ENCODE data around the gene CSPG4.
"Not testable (repeated sequence)": the region's sequence is repeated elsewhere in the genome, so short reads cannot be mapped to it uniquely, and the experiment has no call there.

CSPG4 gene, protein sequence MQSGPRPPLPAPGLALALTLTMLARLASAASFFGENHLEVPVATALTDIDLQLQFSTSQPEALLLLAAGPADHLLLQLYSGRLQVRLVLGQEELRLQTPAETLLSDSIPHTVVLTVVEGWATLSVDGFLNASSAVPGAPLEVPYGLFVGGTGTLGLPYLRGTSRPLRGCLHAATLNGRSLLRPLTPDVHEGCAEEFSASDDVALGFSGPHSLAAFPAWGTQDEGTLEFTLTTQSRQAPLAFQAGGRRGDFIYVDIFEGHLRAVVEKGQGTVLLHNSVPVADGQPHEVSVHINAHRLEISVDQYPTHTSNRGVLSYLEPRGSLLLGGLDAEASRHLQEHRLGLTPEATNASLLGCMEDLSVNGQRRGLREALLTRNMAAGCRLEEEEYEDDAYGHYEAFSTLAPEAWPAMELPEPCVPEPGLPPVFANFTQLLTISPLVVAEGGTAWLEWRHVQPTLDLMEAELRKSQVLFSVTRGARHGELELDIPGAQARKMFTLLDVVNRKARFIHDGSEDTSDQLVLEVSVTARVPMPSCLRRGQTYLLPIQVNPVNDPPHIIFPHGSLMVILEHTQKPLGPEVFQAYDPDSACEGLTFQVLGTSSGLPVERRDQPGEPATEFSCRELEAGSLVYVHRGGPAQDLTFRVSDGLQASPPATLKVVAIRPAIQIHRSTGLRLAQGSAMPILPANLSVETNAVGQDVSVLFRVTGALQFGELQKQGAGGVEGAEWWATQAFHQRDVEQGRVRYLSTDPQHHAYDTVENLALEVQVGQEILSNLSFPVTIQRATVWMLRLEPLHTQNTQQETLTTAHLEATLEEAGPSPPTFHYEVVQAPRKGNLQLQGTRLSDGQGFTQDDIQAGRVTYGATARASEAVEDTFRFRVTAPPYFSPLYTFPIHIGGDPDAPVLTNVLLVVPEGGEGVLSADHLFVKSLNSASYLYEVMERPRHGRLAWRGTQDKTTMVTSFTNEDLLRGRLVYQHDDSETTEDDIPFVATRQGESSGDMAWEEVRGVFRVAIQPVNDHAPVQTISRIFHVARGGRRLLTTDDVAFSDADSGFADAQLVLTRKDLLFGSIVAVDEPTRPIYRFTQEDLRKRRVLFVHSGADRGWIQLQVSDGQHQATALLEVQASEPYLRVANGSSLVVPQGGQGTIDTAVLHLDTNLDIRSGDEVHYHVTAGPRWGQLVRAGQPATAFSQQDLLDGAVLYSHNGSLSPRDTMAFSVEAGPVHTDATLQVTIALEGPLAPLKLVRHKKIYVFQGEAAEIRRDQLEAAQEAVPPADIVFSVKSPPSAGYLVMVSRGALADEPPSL (N-terminal part only)

DNA sequence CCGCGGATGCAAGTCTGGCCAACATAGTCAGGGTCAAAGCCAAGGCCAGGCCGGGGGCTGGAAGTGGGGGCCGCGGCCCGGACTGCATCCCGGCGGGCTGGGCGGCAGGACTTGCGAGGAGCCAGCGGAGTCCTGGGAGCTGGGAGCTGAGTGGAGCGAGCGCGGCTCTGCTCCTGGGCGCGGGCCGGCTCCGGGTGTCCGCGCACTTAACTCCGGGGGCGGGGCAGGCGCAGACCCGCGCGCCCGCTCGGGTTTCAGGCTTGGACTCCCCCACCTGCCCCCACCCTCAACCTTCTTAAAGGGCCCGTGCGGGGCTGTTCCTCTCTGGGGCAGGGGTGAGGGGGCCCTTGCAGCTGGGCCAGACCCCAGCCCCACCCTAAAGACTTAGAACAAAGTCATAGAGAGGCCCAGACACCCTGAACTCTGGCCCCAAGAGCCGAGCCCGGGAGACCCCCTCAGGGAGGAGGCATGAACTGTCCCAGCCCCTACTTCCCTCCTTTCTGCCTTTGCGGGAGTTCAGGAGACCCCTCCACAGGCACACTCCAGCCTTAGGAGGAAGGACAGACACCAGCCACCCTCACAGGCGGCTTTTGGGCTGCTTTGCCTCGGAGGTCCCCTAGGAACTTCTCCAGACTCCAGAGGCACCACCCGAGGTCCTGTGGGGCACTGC is at the start of gene CSPG4:
Gene CSPG4, minus strand, starts transcription at position 181 of the 670 bp plus-strand sequence. Its CDS starts 93 bp downstream, at position 88.
- DNase-seq (ENCODE audit: low spot score) = peak; percentile 89

DNA sequence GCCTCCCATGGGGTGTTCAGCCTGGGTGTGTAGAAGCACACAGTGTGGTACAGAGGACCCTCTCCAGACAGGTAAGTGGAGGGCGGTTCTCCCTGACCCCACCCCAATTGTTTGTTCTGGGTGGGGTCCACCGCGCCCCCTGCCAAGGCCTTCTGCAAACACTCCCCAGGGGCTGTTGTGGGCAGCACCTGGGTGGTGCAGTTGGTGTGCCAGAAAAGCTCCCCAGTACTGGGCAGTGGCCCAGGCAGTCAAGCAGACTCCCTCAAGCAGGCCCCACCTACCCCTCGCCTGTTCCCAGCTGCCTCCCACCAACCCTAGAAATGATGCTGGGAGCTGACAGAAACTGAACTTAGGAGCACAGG is 49.7 kb upstream of the CSPG4 start:
- DNase-seq (ENCODE audit: low spot score) = not testable (repeated sequence)

GRCh38 chr15:75761446-75762356 is 49.1 kb upstream of the CSPG4 start:
- DNase-seq (ENCODE audit: low spot score) = no peak

GRCh38 chr15:75760704-75761435 is 48.2 kb upstream of the CSPG4 start:
- no peak for DNase-seq (ENCODE audit: low spot score)

DNA sequence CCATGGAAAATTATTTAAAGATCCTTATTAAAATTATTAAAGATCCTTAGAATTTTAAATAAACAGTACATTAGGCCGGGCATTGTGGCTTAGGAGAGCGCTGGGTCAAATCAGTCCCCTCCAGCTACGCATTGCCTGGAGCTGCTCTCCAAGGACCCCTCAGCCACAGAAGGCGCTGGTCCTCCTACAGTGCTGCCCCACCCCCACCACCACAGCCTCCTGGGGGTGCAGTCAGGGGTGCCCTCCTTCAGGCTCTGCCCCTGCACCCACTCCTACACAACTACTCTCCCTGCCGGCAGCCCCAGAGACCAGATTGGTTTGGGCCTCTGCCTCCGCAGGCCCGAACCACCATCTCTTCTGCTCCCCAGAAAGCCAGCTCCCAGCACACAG is 47.5 kb upstream of the CSPG4 start:
- not testable (repeated sequence) for DNase-seq (ENCODE audit: low spot score)

GRCh38 chr15:75759416-75760130 is 46.9 kb upstream of the CSPG4 start:
- DNase-seq (ENCODE audit: low spot score) = no peak

- peak; percentile 84 for DNase-seq (ENCODE audit: low spot score)
Observed at GRCh38 chr15:75758071-75758872, 45.6 kb upstream of the CSPG4 start.

DNA sequence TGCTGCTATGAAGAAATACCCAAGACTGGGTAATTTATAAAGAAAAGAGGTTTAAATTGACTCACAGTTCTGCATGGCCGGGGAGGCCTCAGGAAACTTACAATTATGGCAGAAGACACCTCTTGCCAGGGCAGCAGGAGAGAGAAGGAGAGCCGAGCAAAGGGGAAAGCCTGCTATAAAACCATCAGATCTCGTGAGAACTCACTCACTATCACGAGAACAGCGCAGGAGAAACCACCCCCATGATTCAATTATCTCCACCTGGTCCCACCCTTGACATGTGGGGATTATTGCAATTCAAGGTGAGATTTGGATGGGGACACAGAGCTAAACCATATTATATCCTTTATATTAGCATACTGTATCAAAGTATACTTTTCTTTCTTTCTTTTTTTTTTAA is 42.2 kb upstream of the CSPG4 start:
- not testable (repeated sequence) for DNase-seq (ENCODE audit: low spot score)

GRCh38 chr15:75753145-75753544 is 40.5 kb upstream of the CSPG4 start:
- no peak for DNase-seq (ENCODE audit: low spot score)

GRCh38 chr15:75751891-75752290 is 39.2 kb upstream of the CSPG4 start:
- no peak for DNase-seq (ENCODE audit: low spot score)

GRCh38 chr15:75751116-75751875 is 38.6 kb upstream of the CSPG4 start:
- DNase-seq (ENCODE audit: low spot score) = no peak

DNA sequence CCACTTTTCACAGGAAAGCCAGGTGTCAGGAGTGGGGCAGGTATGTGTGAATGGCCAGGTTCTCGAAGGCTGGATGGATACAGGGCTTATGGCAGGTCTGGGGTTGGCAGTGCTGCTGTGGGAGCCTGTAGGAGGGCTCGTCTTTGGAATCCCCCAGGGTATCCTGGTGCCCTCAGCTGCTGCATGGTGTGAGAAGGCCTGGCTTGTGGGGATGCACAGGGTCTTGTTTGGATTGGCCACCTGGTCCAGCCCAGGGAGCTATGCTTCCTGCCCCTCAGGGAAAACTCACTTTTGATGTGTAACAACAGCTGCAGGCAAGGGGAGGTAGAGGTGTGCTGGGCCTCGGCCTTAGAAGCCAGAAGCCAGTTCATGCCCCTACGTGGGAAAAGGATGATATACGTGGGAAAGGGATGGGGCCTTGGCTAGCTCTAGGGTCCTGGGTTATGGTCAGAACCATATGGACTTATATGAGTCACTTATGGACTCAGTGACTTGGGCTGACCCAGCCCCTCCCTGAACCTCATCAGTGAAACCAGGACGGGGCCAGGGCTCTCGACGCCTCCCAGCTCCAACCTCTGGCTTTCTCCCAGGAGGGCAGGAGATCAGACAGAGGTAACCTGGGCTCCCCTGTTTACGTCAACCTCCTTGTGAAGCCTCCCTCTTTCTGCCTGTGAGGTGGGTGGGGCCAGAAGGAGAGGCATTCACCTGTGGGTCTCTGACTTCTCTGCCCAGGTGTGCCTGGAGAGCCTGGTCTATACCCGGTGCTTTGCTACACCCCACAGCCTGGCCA is 37.8 kb upstream of the CSPG4 start:
- no peak for DNase-seq (ENCODE audit: low spot score)

DNA sequence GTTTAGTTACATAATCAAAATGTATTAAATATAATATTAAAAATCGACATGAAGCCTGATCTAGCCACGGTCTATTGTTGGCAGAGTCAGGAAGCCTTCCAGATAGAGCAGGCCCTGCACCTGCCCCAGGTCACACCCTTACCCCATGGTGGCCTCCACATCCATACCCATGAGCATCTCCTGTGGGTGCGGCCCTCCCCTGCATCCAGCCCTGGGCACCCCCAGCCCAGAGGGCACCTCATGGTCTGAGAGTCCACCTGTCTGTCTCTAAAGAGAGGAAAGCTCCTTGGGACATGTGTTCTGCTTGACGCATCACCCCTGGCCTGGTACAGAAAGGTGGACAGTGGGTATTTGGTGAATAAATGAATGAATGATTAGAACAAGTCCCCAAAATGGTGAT is 37.2 kb upstream of the CSPG4 start:
- no peak for DNase-seq (ENCODE audit: low spot score)

DNA sequence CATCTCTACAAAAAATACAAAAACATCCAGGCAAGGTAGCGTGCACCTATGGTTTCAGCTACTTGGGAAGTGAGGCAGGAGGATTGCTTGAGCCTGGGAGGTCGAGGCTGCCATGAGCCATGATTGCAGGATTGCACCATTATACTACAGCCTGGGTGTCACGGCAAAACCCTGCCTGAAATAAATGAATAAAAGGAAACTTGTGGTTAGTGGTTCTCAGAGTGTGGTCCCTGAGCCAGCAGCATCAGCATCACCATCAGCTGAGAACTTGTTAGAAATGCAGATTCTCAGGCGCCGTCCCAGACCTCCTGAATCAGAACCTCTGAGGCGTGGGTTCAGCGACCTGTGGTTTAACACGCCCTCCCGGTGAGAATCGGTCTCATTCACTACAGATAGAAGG is 36.2 kb upstream of the CSPG4 start:
- DNase-seq (ENCODE audit: low spot score) = not testable (repeated sequence)

GRCh38 chr15:75747121-75747520 is 34.5 kb upstream of the CSPG4 start:
- not testable (repeated sequence) for DNase-seq (ENCODE audit: low spot score)

- DNase-seq (ENCODE audit: low spot score) = no peak
Observed at GRCh38 chr15:75745305-75745704, 32.7 kb upstream of the CSPG4 start.

GRCh38 chr15:75742346-75742745 is 29.7 kb upstream of the CSPG4 start:
- not testable (repeated sequence) for DNase-seq (ENCODE audit: low spot score)

Measured in AG08396 (cell line).